HepG2 (cell line): Measurements from ENCODE around the gene GUCA1A. TPM values are rescaled to one million over a fixed set of nuclear protein-coding genes. Genes with fewer than 3 reads are reported as not detected.

Source experiments
- ATAC-seq: fragments of 200-7000 bp; cut with Tn5 transposase; 3 replicates; pipeline ENCODE4 v1.9.1; 2020; ENCODE audit warnings: mild to moderate bottlenecking, moderate library complexity
- BruUV-seq: library from RNA; stranded (reverse); fragments of 400-500 nt; replicated peaks from 2 replicates; lab custom pipeline; 2021; lab: Mats Ljungman, UMichigan
- CTCF ChIA-PET: fragments of 300-600 bp; formaldehyde crosslinking; extraction: SDS; loops from one replicate; lab custom pipeline; 2021; ENCODE audit warnings: low total read pairs, inconsistent platforms, low intra/inter-chr PET ratio; lab: Yijun Ruan, JAX
- POLR2A ChIA-PET: fragments of 350-600 bp; sonication (Branson Sonifier 250); formaldehyde crosslinking; loops from one replicate; lab custom pipeline; 2020; ENCODE audit warnings: antibody characterized with exemption, inconsistent platforms; lab: Yijun Ruan, JAX
- DNase-seq: peaks from one replicate; pipeline ENCODE4 v3.0.0-alpha.2; 2015; ENCODE audit warnings: low spot score
- FAIRE-seq: peaks from 3 replicates; lab custom pipeline; 2011; peaks lifted over from hg19 to GRCh38; lab: Jason Lieb, UNC
- H2AFZ ChIP-seq: one replicate; pipeline ENCODE4 v1.6.1; 2011; ENCODE audit warnings: low read length, inconsistent platforms
- H3K27ac ChIP-seq: fragments of 300-600 bp; 3 replicates; pipeline ENCODE4 v1.8.0; 2011; ENCODE audit warnings: mixed run types, mild to moderate bottlenecking, mixed read lengths, low read length, inconsistent platforms; ENCODE audit not compliant: insufficient read depth; ENCODE audit errors: extremely low read length
- H3K27me3 ChIP-seq, 2 experiments: fragments of 200-600 bp in 1 of 2; 2 replicates in 1 of 2; 3 replicates in 1 of 2; pipeline versions ENCODE4 v1.6.0 to v1.8.0; 2011; ENCODE audit warnings: low read length in 2 of 2, mild to moderate bottlenecking in 2 of 2, moderate library complexity in 2 of 2, inconsistent platforms in 1 of 2; ENCODE audit not compliant: insufficient read depth in 2 of 2, control insufficient read depth in 1 of 2
- H3K36me3 ChIP-seq, 2 experiments: fragments of 200-600 bp in 1 of 2; replicated peaks in 1 of 2; 2 replicates in 1 of 2; 3 replicates in 1 of 2; pipeline versions ENCODE4 v1.5.1 to v1.8.0; 2011; ENCODE audit warnings: low read length in 2 of 2, inconsistent platforms in 1 of 2; ENCODE audit not compliant: insufficient read depth in 2 of 2, control insufficient read depth in 1 of 2
- H3K4me1 ChIP-seq: 2 replicates; pipeline ENCODE4 v1.5.1; 2012; ENCODE audit warnings: low read length, inconsistent platforms; ENCODE audit not compliant: insufficient read depth
- H3K4me2 ChIP-seq: 2 replicates; pipeline ENCODE4 v1.6.0; 2011; ENCODE audit warnings: low read depth, low read length, inconsistent platforms
- H3K4me3 ChIP-seq, 3 experiments: fragments of 200-600 bp in 1 of 3; sonication (generic), shearing (Covaris generic) in 1 of 3; replicated peaks in 1 of 3; 2 replicates each; pipeline ENCODE4 v1.5.1; 2011 to 2016; ENCODE audit warnings: low read length in 3 of 3, inconsistent platforms in 2 of 3, low read depth in 2 of 3, mild to moderate bottlenecking in 2 of 3, control low read depth in 1 of 3, mixed read lengths in 1 of 3; ENCODE audit not compliant: insufficient read depth in 1 of 3
- H3K79me2 ChIP-seq: one replicate; pipeline ENCODE4 v1.6.1; 2011; ENCODE audit warnings: low read length, inconsistent platforms; ENCODE audit not compliant: insufficient read depth
- H3K9ac ChIP-seq: 2 replicates; pipeline ENCODE4 v1.6.0; 2011; ENCODE audit warnings: mild to moderate bottlenecking, low read depth, low read length, inconsistent platforms; ENCODE audit not compliant: insufficient read depth
- H3K9me3 ChIP-seq: 2 replicates; pipeline ENCODE4 v1.5.1; 2012; ENCODE audit warnings: mild to moderate bottlenecking, low read length
- H4K20me1 ChIP-seq: 2 replicates; pipeline ENCODE4 v1.6.0; 2011; ENCODE audit warnings: inconsistent platforms, mild to moderate bottlenecking, low read length, moderate library complexity; ENCODE audit not compliant: insufficient read depth
- CENPX ChIP-seq: sonication (generic); formaldehyde crosslinking; IDR thresholded peaks from 2 replicates; pipeline ENCODE4 v1.9.0; 2021; ENCODE audit warnings: mild to moderate bottlenecking, missing genetic modification reagents, moderate library complexity
- JARID2 ChIP-seq: sonication (generic); formaldehyde crosslinking; IDR thresholded peaks from 2 replicates; pipeline ENCODE4 v1.8.1; 2023; ENCODE audit warnings: missing genetic modification reagents, inconsistent platforms; ENCODE audit not compliant: insufficient replicate concordance
- KAT8 ChIP-seq: IDR thresholded peaks from 2 replicates; pipeline ENCODE4 v1.6.1; 2016; ENCODE audit warnings: missing genetic modification reagents, missing compliant biosample characterization
- MBD4 ChIP-seq: IDR thresholded peaks from 2 replicates; pipeline ENCODE4 v1.6.1; 2012; ENCODE audit warnings: low read length, inconsistent platforms, borderline replicate concordance
- RAD51 ChIP-seq: fragments of 450-650 bp; IDR thresholded peaks from 2 replicates; pipeline ENCODE4 v1.6.1; 2016; ENCODE audit warnings: borderline replicate concordance
- SRSF4 ChIP-seq: fragments of 200-400 bp; formaldehyde crosslinking; IDR thresholded peaks from one replicate; pipeline ENCODE4 v1.6.1; 2018; ENCODE audit warnings: mild to moderate bottlenecking, low read depth, low read length, moderate library complexity; ENCODE audit not compliant: poor library complexity, severe bottlenecking
- ZMYM3 ChIP-seq: sonication (generic); formaldehyde crosslinking; IDR thresholded peaks from 2 replicates; pipeline ENCODE4 v1.5.1; 2020; ENCODE audit warnings: mild to moderate bottlenecking, missing genetic modification reagents
- ZNF317 ChIP-seq: sonication (generic); formaldehyde crosslinking; IDR thresholded peaks from 2 replicates; pipeline ENCODE4 v1.5.0; 2020; ENCODE audit warnings: mild to moderate bottlenecking, missing genetic modification reagents
- ZNF614 ChIP-seq: IDR thresholded peaks from 2 replicates; pipeline ENCODE4 v1.6.1; 2018; ENCODE audit warnings: missing biosample characterization, missing genetic modification reagents, inconsistent platforms, borderline replicate concordance
- ZNF83 ChIP-seq: sonication (generic); formaldehyde crosslinking; IDR thresholded peaks from 2 replicates; pipeline ENCODE4 v1.4.0; 2020; ENCODE audit warnings: missing genetic modification reagents, mild to moderate bottlenecking, borderline replicate concordance
- WGBS: methylation state at CpG from one replicate; pipeline ENCODE4 v1.1.6; 2017; ENCODE audit warnings: low lambda C conversion rate; 5-methylcytosine and 5-hydroxymethylcytosine counted together
- in situ Hi-C: cut with HindIII; loops from 2 replicates; pipeline ENCODE4 v1.10.0; 2017; ENCODE audit warnings: low pct_unique_long_range_greater_than_20kb; ENCODE audit not compliant: extremely low pct_ligation_motif_present
- intact Hi-C: fragments of 100-400 bp; cut with micrococcal nuclease; formaldehyde crosslinking; loops from one replicate; pipeline ENCODE4 v1.10.0; 2022; ENCODE audit not compliant: unreplicated experiment
- polyA plus RNA-seq, 8 experiments: library from polyadenylated mRNA; depleted of rRNA in 3 of 8; stranded (reverse) in 7 of 8; unstranded in 1 of 8; fragments of >200 nt; fragmentation: Illumina TruSeq in 4 of 8; extraction: Trizol in 4 of 8; gene quantifications; 2 replicates each; pipeline versions ENCODE4 v1.2.1 to v1.2.3, GENCODE V29; 2011 to 2016; ENCODE audit warnings: low read depth in 4 of 8, missing spikeins in 1 of 8, mixed read lengths in 1 of 8; ENCODE audit not compliant: insufficient read depth in 1 of 8
- total RNA-seq, 5 experiments: library from RNA; depleted of rRNA; stranded (reverse); fragments of >200 nt; fragmentation: Illumina TruSeq; extraction: Trizol; gene quantifications; 2 replicates each; pipeline ENCODE4 v1.2.3, GENCODE V29; 2016; ENCODE audit warnings: low read depth in 1 of 5
- TF ChIP-seq, protein P1 (sequence below): sonication (generic); formaldehyde crosslinking; IDR thresholded peaks from 2 replicates; pipeline ENCODE4 v1.4.0; 2020; ENCODE audit warnings: missing genetic modification reagents
- TF ChIP-seq, protein P2 (sequence below): sonication (generic); formaldehyde crosslinking; IDR thresholded peaks from 2 replicates; pipeline ENCODE4 v1.4.0; 2020; ENCODE audit warnings: missing genetic modification reagents

Gene GUCA1A
- total and polyA plus RNA-seq, 2 of the 13 experiments (the other 11 are each of a cell fraction or from before 2014, with no cell fraction given) = not detected

DNA sequence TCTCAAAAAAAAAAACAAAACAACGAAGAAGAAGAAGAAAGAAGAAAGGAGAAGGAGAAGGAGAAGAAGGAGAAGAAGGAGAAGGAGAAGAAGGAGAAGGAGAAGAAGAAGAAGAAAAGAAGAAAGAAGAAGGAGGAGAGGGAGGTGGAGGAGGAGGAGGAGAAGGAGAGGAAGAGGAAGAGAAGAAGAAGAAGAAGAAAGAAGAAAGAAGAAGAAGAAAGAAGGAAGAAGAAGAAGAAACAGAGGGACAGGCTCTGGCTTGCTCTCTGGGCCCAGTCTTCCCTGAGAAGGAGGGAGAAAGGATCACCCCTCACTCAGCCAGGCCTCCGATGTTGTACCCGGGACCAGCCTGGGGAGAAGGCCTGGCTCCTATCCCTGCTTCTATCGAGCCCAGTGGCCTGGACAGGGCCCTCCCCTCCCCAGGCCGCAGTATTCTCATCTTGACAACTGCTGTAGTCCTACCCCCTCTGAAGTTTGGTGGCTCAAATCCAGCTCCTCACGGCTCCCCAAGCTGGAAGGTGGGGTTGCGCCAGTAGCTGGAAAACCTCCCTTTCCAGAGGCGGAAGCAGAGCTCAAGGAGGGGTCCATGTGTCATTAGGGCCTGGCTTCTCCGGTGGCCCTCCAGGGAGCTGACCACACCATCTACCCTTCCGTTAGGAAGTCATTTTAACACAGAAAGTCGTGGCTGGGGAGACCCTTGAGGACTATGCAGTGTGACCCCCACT, 49.6 kb upstream of the GUCA1A start:
- WGBS = 77% methylated on average over 11 of the region's 11 CpGs
- H3K9me3 ChIP-seq = no peaks in the 10 kb centered on the region
- H3K9ac ChIP-seq = no peak overlapping the region
- in situ Hi-C loops = no loop called here
- H3K36me3 ChIP-seq = 0 out of 5 replicates have a peak, but pooled peaks cover 0 to 4% of the 10 kb centered on the region in 2 experiments
- FAIRE-seq = no peak
- no peak overlapping the region for H3K4me3 ChIP-seq
- ATAC-seq = no peak; the same call in 2 of the 3 replicates
- H3K27ac ChIP-seq = no peak overlapping the region
- TF ChIP-seq RAD51 (no peak), CENPX (CRISPR knock-in tag) (no peak), MBD4 (no peak), SRSF4 (no peak), ZMYM3 (CRISPR knock-in tag) (no peak), ZNF83 (CRISPR knock-in tag) (no peak), ZNF614 (no peak), JARID2 (CRISPR knock-in tag) (no peak), ZNF317 (CRISPR knock-in tag) (no peak), KAT8 (CRISPR knock-in tag) (no peak)
- TF ChIP-seq, protein P1, sequence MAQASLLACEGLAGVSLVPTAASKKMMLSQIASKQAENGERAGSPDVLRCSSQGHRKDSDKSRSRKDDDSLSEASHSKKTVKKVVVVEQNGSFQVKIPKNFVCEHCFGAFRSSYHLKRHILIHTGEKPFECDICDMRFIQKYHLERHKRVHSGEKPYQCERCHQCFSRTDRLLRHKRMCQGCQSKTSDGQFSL = no peak
- TF ChIP-seq, protein P2, sequence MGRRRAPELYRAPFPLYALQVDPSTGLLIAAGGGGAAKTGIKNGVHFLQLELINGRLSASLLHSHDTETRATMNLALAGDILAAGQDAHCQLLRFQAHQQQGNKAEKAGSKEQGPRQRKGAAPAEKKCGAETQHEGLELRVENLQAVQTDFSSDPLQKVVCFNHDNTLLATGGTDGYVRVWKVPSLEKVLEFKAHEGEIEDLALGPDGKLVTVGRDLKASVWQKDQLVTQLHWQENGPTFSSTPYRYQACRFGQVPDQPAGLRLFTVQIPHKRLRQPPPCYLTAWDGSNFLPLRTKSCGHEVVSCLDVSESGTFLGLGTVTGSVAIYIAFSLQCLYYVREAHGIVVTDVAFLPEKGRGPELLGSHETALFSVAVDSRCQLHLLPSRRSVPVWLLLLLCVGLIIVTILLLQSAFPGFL (CRISPR knock-in tag) = no peak
- no peaks in the 10 kb centered on the region for H3K79me2 ChIP-seq
- ChIA-PET POLR2A (interaction anchor here (1.0 kb wide), 1 partner anchor 13 kb away, joined by 3 read pairs; no protein-coding TSS in a partner anchor), CTCF (no interaction called here)
- peaks cover 9% of the 10 kb centered on the region for H3K4me1 ChIP-seq
- intact Hi-C loops = no loop called here
- H4K20me1 ChIP-seq = no peaks in the 10 kb centered on the region
- no peak for DNase-seq
- H2AFZ ChIP-seq = no peak overlapping the region
- no TSS peak for BruUV-seq
- no peak overlapping the region for H3K4me2 ChIP-seq
- no peaks in the 10 kb centered on the region for H3K27me3 ChIP-seq
